Testis (tissue), 2 donors: ENCODE results near the gene RDH11.

Experiments
- CTCF ChIP-seq, 3 experiments: fragments of 450-650 bp in 2 of 3; fragments of 200-600 bp in 1 of 3; sonication (generic) in 1 of 3; IDR thresholded peaks; one replicate each; pipeline ENCODE4 v1.5.1; 2016 to 2019; ENCODE audit warnings: antibody characterized with exemption in 3 of 3, mild to moderate bottlenecking in 2 of 3, moderate library complexity in 1 of 3
- POLR2A ChIP-seq: fragments of 450-650 bp; IDR thresholded peaks from one replicate; pipeline ENCODE4 v1.6.1; 2017; ENCODE audit warnings: antibody characterized with exemption, mild to moderate bottlenecking, moderate library complexity

DNA sequence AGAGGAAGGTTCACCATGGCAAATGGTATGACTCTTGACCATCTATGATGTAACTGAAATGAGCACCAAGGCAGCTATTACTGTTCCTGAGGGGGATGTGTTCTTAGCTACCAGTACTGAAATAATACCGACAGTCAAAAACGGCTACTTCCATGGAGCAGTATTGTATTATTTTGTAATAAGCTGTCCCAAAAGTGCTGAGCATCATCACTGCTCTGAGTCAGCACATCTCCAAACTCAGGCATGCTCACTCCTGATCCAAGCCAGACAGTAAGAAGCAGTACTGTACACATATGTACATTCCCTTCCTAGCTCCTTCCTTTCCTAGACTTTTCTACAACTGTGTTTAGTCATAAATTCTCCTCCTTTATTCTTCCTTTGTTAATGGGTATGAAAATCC is 29.7 kb downstream of the RDH11 start:
- TF ChIP-seq POLR2A (no peak), CTCF (IDR thresholded peaks at IDR 0.05) (no peak)
